Fibroblast of lung (primary cell): Measurements from ENCODE around the gene CCDC187.

Source experiments
- CTCF ChIP-seq, 2 donors: IDR thresholded peaks in 1 of 2; conservative IDR thresholded peaks in 1 of 2; 1 replicate in 1 of 2; 2 replicates in 1 of 2; pipeline ENCODE4 v1.5.1; 2011 to 2012; ENCODE audit warnings: low read length in 2 of 2, control low read depth in 1 of 2, inconsistent platforms in 1 of 2, low read depth in 1 of 2, mild to moderate bottlenecking in 1 of 2
- EZH2 ChIP-seq: IDR thresholded peaks from 2 replicates; pipeline ENCODE4 v1.5.1; 2012; ENCODE audit warnings: low read length, control low read depth, mild to moderate bottlenecking; ENCODE audit errors: missing control alignments

- TF ChIP-seq CTCF (conservative IDR thresholded peaks at IDR 0.05 in 1 of 2, IDR thresholded peaks at IDR 0.05 in 1 of 2; ENCODE audit: low read depth in 1 of 2, low read length in 2 of 2): no peak
- no peak for TF ChIP-seq EZH2
Measured at GRCh38 chr9:136329636-136330405, 25.9 kb upstream of the CCDC187 start.
